ENCODE data around the gene LRRC27. TPM values are rescaled to one million over a fixed set of nuclear protein-coding genes. Genes with fewer than 3 reads are reported as not detected.

Gene LRRC27
- total and polyA plus RNA-seq, 2 of the 4 experiments (the other 2 are of a cell fraction): 3.8 to 5.3 TPM

DNA sequence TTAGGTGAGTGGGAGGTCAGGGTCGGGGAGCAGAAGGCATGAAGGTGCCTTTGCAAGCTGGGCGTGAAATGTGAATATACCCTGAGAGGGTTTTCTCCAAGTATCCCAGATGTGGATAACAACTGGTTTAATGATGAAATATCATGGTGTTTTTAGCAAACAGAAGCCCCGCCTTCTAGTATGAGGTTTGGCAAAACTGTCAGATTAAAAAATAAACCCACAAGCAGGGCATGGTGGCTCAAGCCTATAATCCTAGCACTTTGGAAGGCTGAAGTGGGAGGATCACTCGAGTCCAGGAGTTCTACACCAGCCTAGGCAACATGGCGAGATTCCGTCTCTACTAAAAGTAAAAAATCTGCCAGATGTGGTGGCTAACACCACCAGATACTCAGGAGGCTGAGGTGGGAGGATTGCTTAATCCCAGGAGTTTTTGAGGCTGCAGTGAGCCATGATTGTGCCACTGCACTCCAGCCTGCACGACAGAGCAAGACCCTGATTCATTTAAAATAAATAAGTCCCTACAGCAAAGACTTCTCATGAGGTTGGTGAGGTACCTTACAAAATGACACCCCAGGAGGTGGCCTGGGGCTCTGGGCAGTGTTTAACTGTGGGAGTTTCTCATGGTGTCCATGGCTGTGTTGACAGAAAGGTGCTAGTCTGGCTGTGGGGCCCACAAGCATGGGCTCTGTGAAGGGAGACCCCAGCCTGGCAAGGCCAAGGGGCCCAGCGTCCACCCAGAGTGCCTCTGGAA is 58.4 kb downstream of the LRRC27 start:
- intact Hi-C loops (cut with micrococcal nuclease): loop anchor here (5.0 kb wide), 1 partner anchor 247 kb away; no protein-coding TSS in a partner anchor
- no peak for DNase-seq
- no peak for TF ChIP-seq SMC3 (IDR thresholded peaks at IDR 0.05; ENCODE audit: low read depth, low read length)
- H3K27ac ChIP-seq (ENCODE audit: insufficient read depth, low read length): no peak overlapping the region
- in situ Hi-C loops (cut with MboI; ENCODE audit: low sequenced_read_pairs): loop anchor here (5.0 to 10.0 kb wide), 2 partner anchors 62 to 244 kb away; no protein-coding TSS in a partner anchor
- H2AK9ac ChIP-seq (replicated peaks; ENCODE audit: low read depth, low read length, poor library complexity): no peak overlapping the region
- H3K36me3 ChIP-seq (ENCODE audit: control insufficient read depth, insufficient read depth, low read length): no peaks in the 10 kb centered on the region
- no peak for ATAC-seq (ENCODE audit: low read depth)
- no peak overlapping the region for H3K9ac ChIP-seq (ENCODE audit: low read depth, low read length)
- H2BK120ac ChIP-seq (ENCODE audit: low read depth, low read length): no peak overlapping the region
- peaks cover 3% of the 10 kb centered on the region; the same call in 1 of the 2 replicates for H3K27me3 ChIP-seq (ENCODE audit: control insufficient read depth, insufficient read depth, low read length)
- H3K4me1 ChIP-seq (ENCODE audit: control insufficient read depth, insufficient read depth, low read length): peaks cover 10% of the 10 kb centered on the region
- no peak overlapping the region for H2BK20ac ChIP-seq (ENCODE audit: low read depth, low read length)
- H4K91ac ChIP-seq (ENCODE audit: insufficient read depth, low read depth, low read length): no peak overlapping the region
- CTCF ChIA-PET: no interaction called here
- H3K18ac ChIP-seq (ENCODE audit: low read depth, low read length): no peak overlapping the region; the same call in 1 of the 2 replicates
- H2BK5ac ChIP-seq (ENCODE audit: low read depth, low read length, poor library complexity, severe bottlenecking): no peak overlapping the region
- no CpG with 5 or more reads among the region's 8 CpGs for WGBS, 2 experiments (ENCODE audit: extremely low coverage in 2 of 2, insufficient read length in 1 of 2)
- H2BK15ac ChIP-seq (ENCODE audit: low read depth, low read length): no peak overlapping the region
- dilution Hi-C loops (cut with HindIII; ENCODE audit: low sequenced_read_pairs, unreplicated experiment): no loop called here
- peaks cover 11% of the 10 kb centered on the region; the same call in 1 of the 2 replicates for H3K9me1 ChIP-seq (ENCODE audit: insufficient read depth, low read length)
- POLR2A ChIA-PET (ENCODE audit: unreplicated experiment): no interaction called here
- H4K20me1 ChIP-seq (ENCODE audit: insufficient read depth, low read length): no peaks in the 10 kb centered on the region
- no peaks in the 10 kb centered on the region for H3K9me3 ChIP-seq (ENCODE audit: control insufficient read depth, insufficient read depth, low read length)
- no peak overlapping the region for H3K4ac ChIP-seq (ENCODE audit: low read depth, low read length)
- no peak overlapping the region for H3K4me2 ChIP-seq (ENCODE audit: low read depth, low read length)
- H2AFZ ChIP-seq (replicated peaks; ENCODE audit: low read length, poor library complexity): no peak overlapping the region
- no peak overlapping the region for H4K5ac ChIP-seq (ENCODE audit: low read depth, low read length)
- no peak overlapping the region for H3K14ac ChIP-seq (replicated peaks; ENCODE audit: low read depth, low read length)
- H3K56ac ChIP-seq (ENCODE audit: extremely low read depth, insufficient read depth, low read length): no peak overlapping the region
- H4K8ac ChIP-seq (ENCODE audit: low read depth in 2 of 2, low read length in 2 of 2): no peak overlapping the region
- H2AK5ac ChIP-seq (ENCODE audit: low read depth, low read length): no peak overlapping the region
- H3K23ac ChIP-seq (ENCODE audit: low read depth, low read length): no peak overlapping the region
- no peak overlapping the region for H3K4me3 ChIP-seq (ENCODE audit: insufficient read depth, low read depth, low read length)
- no peaks in the 10 kb centered on the region for H3K79me1 ChIP-seq (ENCODE audit: low read depth in 1 of 2, low read length in 2 of 2)
- no TSS peak for BruUV-seq (replicated peaks)
